Measurements from ENCODE around the gene MOSMO. TPM values are rescaled to one million over a fixed set of nuclear protein-coding genes. Genes with fewer than 3 reads are reported as not detected.

Gene MOSMO
- total RNA-seq, 1 experiment from 2014 or later = 24.2 TPM

DNA sequence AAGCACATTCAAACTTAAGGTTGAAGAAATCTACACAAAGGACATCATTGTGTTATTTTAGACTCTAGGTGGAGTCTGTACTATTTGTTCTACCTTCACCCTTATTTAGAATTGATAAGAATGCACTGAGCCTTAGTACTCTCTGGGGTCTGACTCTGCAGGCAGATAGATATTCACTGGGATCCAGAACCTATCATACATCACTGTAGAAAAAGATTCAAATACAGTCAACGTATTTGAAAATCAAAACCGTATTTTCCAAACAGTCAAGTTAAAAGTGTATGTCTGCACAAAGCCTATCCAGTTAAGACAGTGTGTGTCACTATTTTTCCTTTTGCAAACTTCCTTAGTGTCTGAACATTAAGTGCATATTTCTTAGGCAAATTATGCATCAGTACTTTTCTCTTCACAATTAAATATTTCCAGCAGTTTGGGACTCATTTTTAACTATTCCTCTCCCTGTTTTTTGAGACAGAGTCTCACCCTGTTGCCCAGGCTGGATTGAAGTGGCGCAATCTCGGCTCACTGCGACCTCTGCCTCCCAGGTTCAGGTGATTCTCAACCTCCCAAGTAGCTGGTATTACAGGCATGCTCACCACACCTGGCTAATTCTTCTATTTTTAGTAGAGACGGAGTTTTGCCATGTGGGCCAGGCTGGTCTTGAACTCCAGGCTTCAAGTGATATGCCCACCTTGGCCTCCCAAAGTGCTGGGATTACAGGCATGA, 22.3 kb downstream of the MOSMO start:
- peaks cover 58% of the 10 kb centered on the region for H3K4me1 ChIP-seq (replicated peaks; ENCODE audit: insufficient read depth)
- no TSS peak for BruUV-seq (replicated peaks)

GRCh38 chr16:22031483-22032083, 23.7 kb downstream of the MOSMO start:
- peaks cover 20% of the 10 kb centered on the region for H3K36me3 ChIP-seq (ENCODE audit: low read depth)
- BruUV-seq (replicated peaks) = no TSS peak
- ChIA-PET CTCF (no interaction called here), POLR2A (ENCODE audit: unreplicated experiment) (interaction anchor here (0.5 kb wide), 1 partner anchor 33 kb away, joined by 5 read pairs; no protein-coding TSS in a partner anchor)
- H4K20me1 ChIP-seq (ENCODE audit: insufficient read depth) = no peaks in the 10 kb centered on the region
- no peak overlapping the region for H3K4me3 ChIP-seq
- H3K9me2 ChIP-seq (ENCODE audit: insufficient read depth) = no peaks in the 10 kb centered on the region
- no peak overlapping the region for H3K27ac ChIP-seq
- H3K27me3 ChIP-seq (ENCODE audit: insufficient read depth, low read depth) = no peaks in the 10 kb centered on the region
- H3K79me2 ChIP-seq (ENCODE audit: low read depth) = peaks cover 64% of the 10 kb centered on the region
- peaks cover 47% of the 10 kb centered on the region for H3K4me1 ChIP-seq (replicated peaks; ENCODE audit: insufficient read depth)
- intact Hi-C loops (cut with micrococcal nuclease; ENCODE audit: unreplicated experiment) = no loop called here
- no peak overlapping the region for H3K4me2 ChIP-seq
- no peak overlapping the region for H2AFZ ChIP-seq
- peaks cover 11% of the 10 kb centered on the region for H3F3A ChIP-seq (ENCODE audit: insufficient read depth, low read depth)
- no peak for TF ChIP-seq EZH2 (IDR thresholded peaks at IDR 0.05; ENCODE audit: low read depth)
- no peak for TF ChIP-seq CTCF (conservative IDR thresholded peaks at IDR 0.05)
- peaks cover 13% of the 10 kb centered on the region; the same call in 1 of the 2 replicates for H3K9me3 ChIP-seq (ENCODE audit: insufficient read depth, low read depth)
- DNase-seq = no peak

More for the DNA sequence above, 22.3 kb downstream of the MOSMO start:
- no peak overlapping the region for H2AFZ ChIP-seq
- DNase-seq = no peak
- peaks cover 22% of the 10 kb centered on the region for H3F3A ChIP-seq (ENCODE audit: insufficient read depth, low read depth)
- H3K79me2 ChIP-seq (ENCODE audit: low read depth) = peaks cover 69% of the 10 kb centered on the region
- H3K9me2 ChIP-seq (ENCODE audit: insufficient read depth) = no peaks in the 10 kb centered on the region
- ChIA-PET CTCF (no interaction called here), POLR2A (ENCODE audit: unreplicated experiment) (interaction anchor here (0.6 kb wide), 1 partner anchor 20 kb away, joined by 23 read pairs; no protein-coding TSS in a partner anchor)
- no peak overlapping the region for H3K4me2 ChIP-seq
- H4K20me1 ChIP-seq (ENCODE audit: insufficient read depth) = no peaks in the 10 kb centered on the region
- intact Hi-C loops (cut with micrococcal nuclease; ENCODE audit: unreplicated experiment) = no loop called here
- H3K27ac ChIP-seq = 0 out of 2 replicates have a peak overlapping the region, but pooled peaks have one; percentile 16
- H3K4me3 ChIP-seq = no peak overlapping the region
- TF ChIP-seq EZH2 (IDR thresholded peaks at IDR 0.05; ENCODE audit: low read depth) (no peak), CTCF (conservative IDR thresholded peaks at IDR 0.05) (no peak)
- peaks cover 20% of the 10 kb centered on the region for H3K36me3 ChIP-seq (ENCODE audit: low read depth)
- no peaks in the 10 kb centered on the region for H3K27me3 ChIP-seq (ENCODE audit: insufficient read depth, low read depth)
- H3K9me3 ChIP-seq (ENCODE audit: insufficient read depth, low read depth) = peaks cover 13% of the 10 kb centered on the region; the same call in 1 of the 2 replicates

GRCh38 chr16:22034503-22034902, 26.6 kb downstream of the MOSMO start:
- H3K4me2 ChIP-seq = no peak overlapping the region
- no peaks in the 10 kb centered on the region for H4K20me1 ChIP-seq (ENCODE audit: insufficient read depth)
- ChIA-PET CTCF (no interaction called here), POLR2A (ENCODE audit: unreplicated experiment) (no interaction called here)
- BruUV-seq (replicated peaks) = no TSS peak
- 0 out of 2 replicates have a peak, but pooled peaks cover 3% of the 10 kb centered on the region for H3F3A ChIP-seq (ENCODE audit: insufficient read depth, low read depth)
- no peak overlapping the region for H3K4me3 ChIP-seq
- peaks cover 19% of the 10 kb centered on the region for H3K4me1 ChIP-seq (replicated peaks; ENCODE audit: insufficient read depth)
- H3K79me2 ChIP-seq (ENCODE audit: low read depth) = peaks cover 39% of the 10 kb centered on the region
- no peaks in the 10 kb centered on the region for H3K27me3 ChIP-seq (ENCODE audit: insufficient read depth, low read depth)
- H3K9me3 ChIP-seq (ENCODE audit: insufficient read depth, low read depth) = peaks cover 13% of the 10 kb centered on the region; the same call in 1 of the 2 replicates
- no peak overlapping the region for H2AFZ ChIP-seq
- no peaks in the 10 kb centered on the region for H3K9me2 ChIP-seq (ENCODE audit: insufficient read depth)
- no peak for DNase-seq
- TF ChIP-seq CTCF (conservative IDR thresholded peaks at IDR 0.05) (no peak), EZH2 (IDR thresholded peaks at IDR 0.05; ENCODE audit: low read depth) (no peak)
- H3K36me3 ChIP-seq (ENCODE audit: low read depth) = peaks cover 24% of the 10 kb centered on the region
- intact Hi-C loops (cut with micrococcal nuclease; ENCODE audit: unreplicated experiment) = no loop called here
- H3K27ac ChIP-seq = no peak overlapping the region

All from PC-9 (cell line).